GM12878 (cell line): ENCODE results near the gene MGLL. TPM values are rescaled to one million over a fixed set of nuclear protein-coding genes. Genes with fewer than 3 reads are reported as not detected.

ENCODE experiments used
- ATAC-seq: fragments of 200-7000 bp; cut with Tn5 transposase; 3 replicates; pipeline ENCODE4 v1.9.1; 2020; ENCODE audit warnings: mild to moderate bottlenecking, moderate library complexity
- BruUV-seq: library from RNA; stranded (reverse); fragments of 400-500 nt; replicated peaks from 2 replicates; lab custom pipeline; 2021; lab: Mats Ljungman, UMichigan
- CTCF ChIA-PET: fragments of 300-600 bp; sonication (Branson Sonifier 250); formaldehyde crosslinking; extraction: SDS; loops from one replicate; lab custom pipeline; 2021; ENCODE audit warnings: inconsistent platforms; lab: Yijun Ruan, JAX
- POLR2A ChIA-PET: fragments of 350-600 bp; formaldehyde crosslinking; extraction: SDS; loops from one replicate; lab custom pipeline; 2021; ENCODE audit warnings: inconsistent platforms; lab: Charles Lee
- RAD21 ChIA-PET: fragments of 300-600 bp; sonication (Branson Sonifier 250); formaldehyde crosslinking; loops from one replicate; lab custom pipeline; 2023; ENCODE audit warnings: antibody characterized with exemption; ENCODE audit not compliant: unreplicated experiment; lab: Charles Lee
- SMC1A ChIA-PET: fragments of 300-600 bp; sonication (Branson Sonifier 250); formaldehyde crosslinking; loops from one replicate; lab custom pipeline; 2023; ENCODE audit not compliant: unreplicated experiment, uncharacterized antibody; lab: Charles Lee
- DNase-seq: peaks from one replicate; pipeline ENCODE4 v3.0.0-alpha.2; 2011; ENCODE audit warnings: low read depth, low spot score
- FAIRE-seq: peaks from 3 replicates; lab custom pipeline; 2011; peaks lifted over from hg19 to GRCh38; lab: Jason Lieb, UNC
- H2AFZ ChIP-seq: 2 replicates; pipeline ENCODE4 v1.6.0; 2011; ENCODE audit warnings: low read depth, low read length, control low read depth; ENCODE audit not compliant: control insufficient read depth
- H3K27ac ChIP-seq: 2 replicates; pipeline ENCODE4 v1.5.1; 2011; ENCODE audit warnings: control low read depth; ENCODE audit not compliant: control insufficient read depth, insufficient read depth
- H3K27me3 ChIP-seq, 2 experiments: replicated peaks in 1 of 2; 2 replicates each; pipeline versions ENCODE4 v1.6.0 to v1.6.1; 2011; ENCODE audit warnings: low read length in 1 of 2; ENCODE audit not compliant: control insufficient read depth in 2 of 2, insufficient read depth in 2 of 2
- H3K36me3 ChIP-seq, 2 experiments: 2 replicates each; pipeline ENCODE4 v1.5.1; 2011; ENCODE audit warnings: low read length in 1 of 2; ENCODE audit not compliant: control insufficient read depth in 2 of 2, insufficient read depth in 2 of 2
- H3K4me1 ChIP-seq: 2 replicates; pipeline ENCODE4 v1.6.1; 2011; ENCODE audit warnings: mild to moderate bottlenecking, low read length, moderate library complexity, mixed read lengths; ENCODE audit not compliant: control insufficient read depth, insufficient read depth
- H3K4me2 ChIP-seq: 2 replicates; pipeline ENCODE4 v1.6.0; 2011; ENCODE audit warnings: control low read depth; ENCODE audit not compliant: control insufficient read depth, insufficient read depth
- H3K4me3 ChIP-seq: fragments of 200-600 bp; sonication (generic); 2 replicates; pipeline ENCODE4 v1.5.1; 2016
- H3K79me2 ChIP-seq: 2 replicates; pipeline ENCODE4 v1.6.0; 2011; ENCODE audit warnings: low read length; ENCODE audit not compliant: control insufficient read depth, insufficient read depth
- H3K9ac ChIP-seq: 2 replicates; pipeline ENCODE4 v1.8.0; 2011; ENCODE audit warnings: low read length, control low read depth, mixed read lengths; ENCODE audit not compliant: control insufficient read depth, insufficient read depth
- H3K9me3 ChIP-seq: replicated peaks from 3 replicates; pipeline ENCODE4 v1.5.1; 2011; ENCODE audit warnings: mild to moderate bottlenecking, low read length; ENCODE audit not compliant: control insufficient read depth, insufficient read depth
- H4K20me1 ChIP-seq: 2 replicates; pipeline ENCODE4 v1.6.0; 2011; ENCODE audit not compliant: control insufficient read depth, insufficient read depth
- BACH1 ChIP-seq: fragments of 450-650 bp; IDR thresholded peaks from 2 replicates; pipeline ENCODE4 v1.6.1; 2017; ENCODE audit warnings: mild to moderate bottlenecking, borderline replicate concordance
- BRCA1 ChIP-seq: IDR thresholded peaks from 2 replicates; pipeline ENCODE4 v1.6.1; 2011; ENCODE audit warnings: low read depth, low read length, improper control_type of control experiment
- CEBPZ ChIP-seq: fragments of 150-350 bp; IDR thresholded peaks from 2 replicates; pipeline ENCODE4 v1.6.1; 2016; ENCODE audit warnings: low read depth, low read length
- EP300 ChIP-seq, 2 experiments: fragments of 150-350 bp in 1 of 2; IDR thresholded peaks; 2 replicates each; pipeline ENCODE4 v1.6.1; 2011 to 2012; ENCODE audit warnings: low read depth in 2 of 2, low read length in 2 of 2, borderline replicate concordance in 1 of 2, improper control_type of control experiment in 1 of 2, inconsistent platforms in 1 of 2; ENCODE audit not compliant: control insufficient read depth in 1 of 2
- FOS ChIP-seq: IDR thresholded peaks from 3 replicates; pipeline ENCODE4 v1.6.1; 2011; ENCODE audit warnings: borderline replicate concordance; ENCODE audit not compliant: insufficient read length; ENCODE audit errors: extremely low read depth
- HDGF ChIP-seq: fragments of 450-650 bp; IDR thresholded peaks from 2 replicates; pipeline ENCODE4 v1.6.1; 2016; ENCODE audit warnings: antibody characterized with exemption
- MYC ChIP-seq: IDR thresholded peaks from 2 replicates; pipeline ENCODE4 v1.6.1; 2011; ENCODE audit warnings: mild to moderate bottlenecking, low read length, moderate library complexity, inconsistent platforms; ENCODE audit not compliant: insufficient read depth, insufficient replicate concordance, insufficient read length, severe bottlenecking
- NFYB ChIP-seq: IDR thresholded peaks from 2 replicates; pipeline ENCODE4 v1.6.1; 2011; ENCODE audit warnings: low read depth, mild to moderate bottlenecking, low read length, improper control_type of control experiment, moderate library complexity; ENCODE audit not compliant: insufficient read depth
- PKNOX1 ChIP-seq: fragments of 450-650 bp; IDR thresholded peaks from 2 replicates; pipeline ENCODE4 v1.6.1; 2016; ENCODE audit warnings: mild to moderate bottlenecking
- POLR2AphosphoS2 ChIP-seq: IDR thresholded peaks from 2 replicates; pipeline ENCODE4 v1.6.1; 2011; ENCODE audit warnings: low read depth, mild to moderate bottlenecking, low read length, improper control_type of control experiment, moderate library complexity
- RUNX3 ChIP-seq: IDR thresholded peaks from 2 replicates; pipeline ENCODE4 v1.6.1; 2012; ENCODE audit warnings: low read length, inconsistent platforms
- TAF1 ChIP-seq: IDR thresholded peaks from 2 replicates; pipeline ENCODE4 v1.6.1; 2011; ENCODE audit warnings: mild to moderate bottlenecking, low read depth, low read length, borderline replicate concordance
- TBL1XR1 ChIP-seq: IDR thresholded peaks from 2 replicates; pipeline ENCODE4 v1.6.1; 2012; ENCODE audit warnings: low read depth, low read length, improper control_type of control experiment
- ZBED1 ChIP-seq: IDR thresholded peaks from 2 replicates; pipeline ENCODE4 v1.6.1; 2016; ENCODE audit warnings: borderline replicate concordance
- WGBS: methylation state at CpG from one replicate; pipeline ENCODE4 v1.1.6; 2016; ENCODE audit warnings: low lambda C conversion rate; ENCODE audit not compliant: insufficient replicate concordance, insufficient coverage; ENCODE audit errors: missing lambda C conversion rate; 5-methylcytosine and 5-hydroxymethylcytosine counted together
- in situ Hi-C: fragments of 300-500 bp; cut with MboI; formaldehyde crosslinking; loops from 9 replicates; pipeline ENCODE4 v1.14.3; 2018; ENCODE audit warnings: mixed read lengths
- intact Hi-C: fragments of 100-400 bp; cut with micrococcal nuclease; formaldehyde crosslinking; loops from one replicate; pipeline ENCODE4 v1.14.2; 2022; ENCODE audit not compliant: unreplicated experiment
- polyA plus RNA-seq, 11 experiments: library from polyadenylated mRNA; depleted of rRNA in 4 of 11; unstranded in 6 of 11; stranded (reverse) in 5 of 11; fragments of >200 nt; fragmentation: Nextera tagmentation in 4 of 11; fragmentation: Illumina TruSeq in 1 of 11; extraction: Ambion mirVana in 4 of 11; extraction: Trizol in 1 of 11; gene quantifications; 1 replicate in 1 of 11; 2 replicates in 10 of 11; pipeline versions ENCODE4 v1.2.1 to v1.2.3, GENCODE V29; 2011 to 2016; ENCODE audit warnings: inconsistent platforms in 2 of 11, missing spikeins in 2 of 11, low read depth in 1 of 11
- total RNA-seq, 4 experiments: library from RNA; depleted of rRNA in 3 of 4; stranded (reverse); fragments of >200 nt in 3 of 4; fragmentation: Illumina TruSeq in 1 of 4; extraction: Trizol in 1 of 4; gene quantifications; 2 replicates each; pipeline versions ENCODE4 v1.2.1 to v1.2.3, GENCODE V29; 2013 to 2021

MGLL gene
- total and polyA plus RNA-seq, 10 of the 15 experiments (the other 5 are each of a cell fraction or from before 2014, with no cell fraction given), result 44.9 to 177 (median 72.9) TPM

- no peak for TF ChIP-seq ZBED1
Observed at GRCh38 chr3:127716384-127716783, 105.9 kb downstream of the MGLL start (continued).

- Histone ChIP-seq H3K27me3 (no peaks in the 10 kb centered on the region), H3K4me2 (no peak overlapping the region), H3K4me1 (peaks cover 6% of the 10 kb centered on the region; the same call in 1 of the 2 replicates), H3K36me3 (peaks cover 29 to 52% of the 10 kb centered on the region in 2 experiments; a peak in 3 of 4 replicates), H2AFZ (no peak overlapping the region), H3K4me3 (no peak overlapping the region), H4K20me1 (no peaks in the 10 kb centered on the region), H3K27ac (no peak overlapping the region), H3K9ac (no peak overlapping the region), H3K9me3 (no peaks in the 10 kb centered on the region), H3K79me2 (no peaks in the 10 kb centered on the region)
- TF ChIP-seq NFYB (no peak), CEBPZ (no peak), BRCA1 (no peak), FOS (no peak), POLR2AphosphoS2 (no peak), BACH1 (no peak), TBL1XR1 (no peak), PKNOX1 (no peak), TAF1 (no peak), HDGF (no peak), MYC (no peak), EP300 (IDR thresholded peaks at IDR 0.05; ENCODE audit: borderline replicate concordance in 1 of 2, control insufficient read depth in 1 of 2, low read depth in 2 of 2, low read length in 2 of 2) (no peak), RUNX3 (no peak)
- BruUV-seq, result no TSS peak
- ChIA-PET CTCF (no interaction called here), SMC1A (interaction anchor here (0.9 kb wide), 1 partner anchor 9 kb away, joined by 3 read pairs; no protein-coding TSS in a partner anchor), RAD21 (no interaction called here), POLR2A (no interaction called here)
- DNase-seq, result no peak
- WGBS, result 81% methylated on average over 8 of the region's 8 CpGs
- intact Hi-C loops (no loop called here), in situ Hi-C loops (no loop called here)
- ATAC-seq, result no peak
- FAIRE-seq, result no peak
Observed at GRCh38 chr3:127715532-127715931, 106.8 kb downstream of the MGLL start.
